Esophagus (tissue), 2 donors: ENCODE measurements around the gene HOXD11. TPM values are rescaled to one million over a fixed set of nuclear protein-coding genes. Genes with fewer than 3 reads are reported as not detected.
A peak's percentile ranks its signal among the peaks of the same experiment; 100 is the strongest.

Experiments used
- H3K27ac ChIP-seq, 2 donors: one replicate each; pipeline ENCODE4 v1.5.1; 2013; ENCODE audit warnings: low read depth in 2 of 2, mild to moderate bottlenecking in 2 of 2, inconsistent platforms in 1 of 2, low read length in 1 of 2, moderate library complexity in 1 of 2
- H3K27me3 ChIP-seq, 2 donors: one replicate each; pipeline ENCODE4 v1.6.1; 2013; ENCODE audit warnings: low read length in 2 of 2, control low read depth in 1 of 2, mild to moderate bottlenecking in 1 of 2; ENCODE audit not compliant: insufficient read depth in 2 of 2, control insufficient read depth in 1 of 2
- H3K36me3 ChIP-seq, 2 donors: one replicate each; pipeline ENCODE4 v1.6.1; 2013; ENCODE audit warnings: low read length in 1 of 2; ENCODE audit not compliant: control insufficient read depth in 2 of 2, insufficient read depth in 2 of 2
- H3K4me1 ChIP-seq, 2 donors: one replicate each; pipeline ENCODE4 v1.6.1; 2013; ENCODE audit warnings: low read length in 1 of 2; ENCODE audit not compliant: control insufficient read depth in 2 of 2, insufficient read depth in 2 of 2
- H3K4me3 ChIP-seq, 2 donors: one replicate each; pipeline ENCODE4 v1.5.1; 2013; ENCODE audit warnings: low read length in 2 of 2, mild to moderate bottlenecking in 2 of 2, low read depth in 1 of 2, moderate library complexity in 1 of 2
- H3K9me3 ChIP-seq, 2 donors: one replicate each; pipeline ENCODE4 v1.6.1; 2013; ENCODE audit warnings: mild to moderate bottlenecking in 2 of 2, low read depth in 1 of 2, low read length in 1 of 2, moderate library complexity in 1 of 2; ENCODE audit not compliant: control insufficient read depth in 2 of 2, insufficient read depth in 1 of 2
- WGBS, 2 donors: extraction: QIAGEN DNeasy Blood & Tissue Kit; methylation state at CpG; one replicate each; pipeline ENCODE4 v1.1.7; 2013; 5-methylcytosine and 5-hydroxymethylcytosine counted together
- polyA plus RNA-seq, 2 donors: library from polyadenylated mRNA; stranded (reverse); fragments of 200-250 nt; gene quantifications; one replicate each; pipeline ENCODE4 v1.2.3, GENCODE V29; 2013
- donor health status: healthy with polysubstance abuse.
- donor health status: Bipolar disorder and iron deficiency.

Gene HOXD11
- polyA plus RNA-seq, 2 donors, result 0.08 TPM; not detected in 1

DNA sequence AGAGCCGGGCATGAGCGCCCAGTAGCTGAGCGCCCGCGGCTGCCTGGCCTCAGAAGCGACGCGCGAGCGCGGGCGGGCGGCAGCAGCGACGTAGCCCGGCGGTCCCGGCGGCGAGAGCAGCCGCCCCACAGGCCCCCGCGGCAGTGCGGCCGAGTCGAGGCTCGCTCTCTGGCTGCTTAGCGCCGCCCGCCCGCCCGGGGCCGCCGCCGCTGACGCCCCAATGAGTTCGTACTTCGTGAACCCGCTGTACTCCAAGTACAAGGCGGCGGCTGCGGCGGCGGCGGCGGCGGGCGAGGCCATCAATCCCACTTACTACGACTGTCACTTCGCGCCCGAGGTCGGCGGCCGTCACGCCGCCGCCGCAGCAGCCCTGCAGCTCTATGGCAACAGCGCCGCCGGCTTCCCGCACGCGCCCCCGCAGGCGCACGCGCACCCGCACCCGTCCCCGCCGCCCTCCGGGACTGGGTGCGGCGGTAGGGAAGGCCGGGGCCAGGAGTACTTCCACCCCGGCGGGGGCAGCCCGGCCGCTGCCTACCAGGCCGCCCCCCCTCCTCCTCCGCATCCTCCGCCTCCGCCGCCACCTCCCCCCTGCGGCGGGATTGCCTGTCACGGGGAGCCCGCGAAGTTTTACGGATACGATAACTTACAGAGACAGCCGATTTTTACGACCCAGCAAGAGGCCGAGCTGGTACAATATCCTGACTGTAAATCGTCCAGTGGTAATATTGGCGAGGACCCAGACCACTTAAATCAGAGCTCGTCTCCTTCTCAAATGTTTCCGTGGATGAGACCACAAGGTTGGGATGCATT lies 23.3 kb downstream of the HOXD11 start:
- Histone ChIP-seq H3K36me3 (no peaks in the 10 kb centered on the region), H3K27ac (peak overlapping the region; percentile 37 to 51), H3K9me3 (peaks cover 0 to 4% of the 10 kb centered on the region in 2 donors), H3K27me3 (peaks cover 6 to 52% of the 10 kb centered on the region in 2 donors), H3K4me1 (peaks cover 6% of the 10 kb centered on the region in 2 donors), H3K4me3 (peak overlapping the region; percentile 44 to 60)
- WGBS, 2 donors, result 4 to 5% methylated on average over 56 to 100 of the region's 100 CpGs

DNA sequence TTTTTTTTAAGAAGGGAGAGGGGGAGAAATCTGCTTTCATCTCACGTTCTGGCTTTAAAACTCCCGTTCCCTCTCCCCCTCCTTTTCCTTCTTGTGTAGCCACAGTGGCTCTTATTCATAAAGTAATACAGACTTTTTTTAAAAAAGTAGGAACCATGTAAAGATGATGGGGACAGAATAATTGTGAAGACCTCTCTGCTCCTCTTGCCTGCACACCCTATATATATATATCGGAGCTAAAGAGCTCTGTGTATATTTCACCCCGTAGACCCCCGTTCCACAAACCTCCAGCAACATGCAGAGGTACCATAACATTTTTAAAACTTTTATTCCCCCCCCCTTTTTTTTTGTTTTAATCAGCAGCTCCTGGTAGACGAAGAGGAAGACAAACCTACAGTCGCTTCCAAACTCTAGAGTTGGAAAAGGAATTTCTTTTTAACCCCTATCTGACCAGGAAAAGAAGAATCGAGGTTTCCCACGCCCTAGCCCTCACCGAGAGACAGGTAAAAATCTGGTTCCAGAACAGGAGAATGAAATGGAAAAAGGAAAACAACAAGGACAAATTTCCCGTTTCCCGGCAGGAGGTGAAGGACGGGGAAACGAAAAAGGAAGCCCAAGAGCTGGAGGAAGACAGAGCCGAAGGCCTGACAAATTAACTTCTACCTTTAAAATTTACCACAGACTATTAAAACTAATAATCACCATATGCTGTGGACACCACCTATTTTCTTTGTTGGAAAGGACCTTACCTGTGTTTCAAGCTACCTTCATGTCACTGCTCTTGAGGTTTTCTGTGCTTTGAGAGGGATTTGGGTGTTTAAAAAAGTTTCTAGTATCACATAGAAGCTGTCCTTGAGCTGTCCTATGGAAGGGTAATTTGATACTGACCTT lies 24.1 kb downstream of the HOXD11 start:
- Histone ChIP-seq H3K4me3 (peak overlapping the region; percentile 44 to 60), H3K27ac (peak overlapping the region in 1 of 2 donors; percentile 51), H3K27me3 (peaks cover 6 to 48% of the 10 kb centered on the region in 2 donors), H3K36me3 (no peaks in the 10 kb centered on the region), H3K9me3 (peaks cover 0 to 5% of the 10 kb centered on the region in 2 donors), H3K4me1 (peaks cover 6% of the 10 kb centered on the region in 2 donors)
- 20% methylated on average over 15 of the region's 15 CpGs for WGBS, 2 donors

DNA sequence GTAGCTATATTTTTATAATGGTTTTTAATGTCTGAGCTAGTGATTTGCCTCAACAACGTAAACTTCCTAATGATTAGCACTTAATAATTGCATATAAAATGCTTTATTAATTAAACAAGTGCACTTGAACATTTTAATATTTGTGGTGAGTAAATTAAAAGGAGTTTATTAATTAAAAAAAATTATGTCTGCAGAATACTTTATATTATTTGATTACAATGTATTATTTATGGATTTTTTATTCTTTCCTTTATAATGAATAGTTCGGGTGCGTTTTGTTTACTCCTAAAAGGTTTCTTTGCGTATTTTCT lies 24.7 kb downstream of the HOXD11 start:
- Histone ChIP-seq H3K36me3 (no peaks in the 10 kb centered on the region), H3K4me3 (no peak overlapping the region), H3K27me3 (peaks cover 4 to 53% of the 10 kb centered on the region in 2 donors), H3K9me3 (peaks cover 0 to 5% of the 10 kb centered on the region in 2 donors), H3K27ac (no peak overlapping the region), H3K4me1 (peaks cover 6 to 11% of the 10 kb centered on the region in 2 donors)
- WGBS, 2 donors, result 25 to 26% methylated on average over 4 of the region's 4 CpGs

DNA sequence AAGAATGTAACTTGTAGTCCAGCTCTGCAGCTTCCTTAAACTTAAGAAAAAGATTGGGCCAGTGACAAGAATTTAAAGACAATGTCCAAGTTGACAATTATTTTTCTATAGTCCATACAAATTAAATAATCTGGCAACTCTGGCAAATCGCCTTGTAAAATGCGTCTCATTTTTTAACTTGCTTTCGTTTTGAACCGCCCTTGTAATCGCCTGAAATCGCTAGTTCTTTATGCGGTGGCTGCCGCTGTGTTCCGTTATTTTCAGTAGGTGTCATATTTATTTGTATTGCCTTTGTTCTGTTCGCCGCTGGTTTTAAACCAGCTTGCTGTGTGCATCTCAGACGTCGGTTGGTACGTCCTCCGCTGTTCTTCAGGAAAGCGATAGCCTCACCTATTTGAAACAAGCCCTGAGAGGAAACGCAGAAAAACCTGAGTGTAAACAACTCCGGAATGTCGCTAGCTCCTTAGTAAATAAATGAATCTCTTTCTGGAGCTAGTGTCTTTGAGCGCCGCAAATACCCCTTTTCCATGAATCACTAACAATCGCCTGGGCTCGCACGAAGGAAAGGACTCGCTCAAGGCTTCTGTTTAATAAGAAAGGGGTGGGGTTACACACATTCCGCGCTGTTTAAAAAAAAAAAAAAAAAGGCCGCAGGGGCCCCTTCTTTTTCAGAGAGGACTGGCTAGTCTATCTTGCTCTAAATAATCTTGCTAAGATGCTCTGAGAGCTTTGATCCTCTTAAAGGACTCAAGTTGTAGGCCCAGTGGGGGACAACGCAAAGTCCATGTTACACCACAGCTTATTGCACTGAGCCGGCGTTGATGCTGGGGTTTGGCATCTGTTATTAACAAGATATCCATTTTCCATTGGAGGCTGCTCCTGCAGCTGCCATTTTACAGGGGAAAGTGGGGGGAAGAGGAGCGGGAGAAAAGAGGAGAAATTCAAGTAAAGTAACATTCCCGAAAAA lies 25.4 kb downstream of the HOXD11 start:
- Histone ChIP-seq H3K27ac (no peak overlapping the region), H3K9me3 (peaks cover 0 to 5% of the 10 kb centered on the region in 2 donors), H3K36me3 (no peaks in the 10 kb centered on the region), H3K4me3 (peak overlapping the region in 1 of 2 donors; percentile 35), H3K27me3 (peaks cover 4 to 56% of the 10 kb centered on the region in 2 donors), H3K4me1 (peaks cover 6 to 12% of the 10 kb centered on the region in 2 donors)
- 14 to 17% methylated on average over 33 of the region's 33 CpGs for WGBS, 2 donors

DNA sequence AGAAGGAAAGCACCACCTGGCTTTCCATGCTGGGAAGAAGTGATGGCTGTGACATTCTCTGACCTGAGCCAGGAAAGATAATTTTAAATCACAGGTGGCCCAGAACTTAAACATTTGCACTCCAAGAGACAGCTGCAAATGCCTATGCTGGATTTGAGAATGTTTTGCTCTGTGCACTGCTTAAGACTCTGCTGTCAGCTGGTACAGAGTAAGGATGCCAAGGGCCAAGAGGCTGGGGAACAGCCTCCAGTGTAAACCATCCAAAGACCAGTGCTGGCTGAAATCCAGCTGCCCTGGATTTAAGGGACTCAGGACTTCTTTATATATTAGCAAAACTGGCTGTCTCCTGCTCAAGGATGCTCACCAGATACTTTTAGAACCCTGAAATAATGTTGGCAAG lies 26.3 kb downstream of the HOXD11 start:
- peaks cover 6 to 12% of the 10 kb centered on the region in 2 donors for H3K4me1 ChIP-seq
- no peak overlapping the region for H3K27ac ChIP-seq
- no peak overlapping the region for H3K4me3 ChIP-seq
- peaks cover 4 to 60% of the 10 kb centered on the region in 2 donors for H3K27me3 ChIP-seq
- H3K9me3 ChIP-seq, result peaks cover 0 to 2% of the 10 kb centered on the region in 2 donors
- no peaks in the 10 kb centered on the region for H3K36me3 ChIP-seq

DNA sequence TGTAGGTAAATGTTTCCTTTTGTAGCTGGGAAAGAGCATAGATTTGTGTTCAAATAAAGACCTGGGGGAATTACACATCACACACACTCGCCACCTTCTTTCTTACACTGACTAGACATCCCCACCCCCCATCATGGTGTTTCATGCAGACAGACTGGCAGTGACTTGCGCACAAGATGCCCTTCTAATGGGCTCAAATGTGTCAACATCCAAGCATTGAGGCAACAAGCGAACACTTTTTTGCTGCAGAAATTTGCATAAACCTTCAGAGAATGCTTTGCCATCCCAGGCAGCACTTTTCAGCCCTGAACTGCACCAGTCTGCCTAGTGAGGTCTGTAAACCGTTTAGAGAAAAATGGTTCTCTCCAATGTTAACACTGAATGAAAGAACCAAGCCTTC lies 27.0 kb downstream of the HOXD11 start:
- Histone ChIP-seq H3K4me3 (no peak overlapping the region), H3K4me1 (peaks cover 6 to 12% of the 10 kb centered on the region in 2 donors), H3K27me3 (peaks cover 4 to 59% of the 10 kb centered on the region in 2 donors), H3K27ac (no peak overlapping the region), H3K36me3 (no peaks in the 10 kb centered on the region), H3K9me3 (peaks cover 0 to 2% of the 10 kb centered on the region in 2 donors)
- 35% methylated on average over 4 of the region's 4 CpGs for WGBS, 2 donors

DNA sequence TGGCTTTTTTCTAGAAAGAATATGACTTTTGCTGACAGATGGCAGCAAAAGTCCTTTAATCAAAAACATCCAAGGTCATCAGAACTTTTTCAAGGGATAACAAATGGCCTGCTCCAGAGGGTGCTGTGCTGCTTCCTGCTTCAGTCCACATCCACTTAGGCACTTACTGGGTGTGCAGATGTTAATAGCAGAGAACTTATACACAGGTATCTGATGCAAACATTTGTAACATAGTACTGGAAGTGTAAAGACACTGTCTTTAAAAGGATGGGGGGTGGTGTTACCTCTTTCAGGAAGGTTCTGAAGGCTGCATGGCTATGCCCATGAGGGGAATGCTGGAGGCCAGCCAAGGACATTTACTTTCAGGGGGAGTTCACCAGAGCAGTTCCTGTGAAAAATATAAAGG lies 28.0 kb downstream of the HOXD11 start:
- H3K27ac ChIP-seq, result no peak overlapping the region
- H3K27me3 ChIP-seq, result peaks cover 4 to 54% of the 10 kb centered on the region in 2 donors
- peaks cover 2 to 9% of the 10 kb centered on the region in 2 donors for H3K4me1 ChIP-seq

DNA sequence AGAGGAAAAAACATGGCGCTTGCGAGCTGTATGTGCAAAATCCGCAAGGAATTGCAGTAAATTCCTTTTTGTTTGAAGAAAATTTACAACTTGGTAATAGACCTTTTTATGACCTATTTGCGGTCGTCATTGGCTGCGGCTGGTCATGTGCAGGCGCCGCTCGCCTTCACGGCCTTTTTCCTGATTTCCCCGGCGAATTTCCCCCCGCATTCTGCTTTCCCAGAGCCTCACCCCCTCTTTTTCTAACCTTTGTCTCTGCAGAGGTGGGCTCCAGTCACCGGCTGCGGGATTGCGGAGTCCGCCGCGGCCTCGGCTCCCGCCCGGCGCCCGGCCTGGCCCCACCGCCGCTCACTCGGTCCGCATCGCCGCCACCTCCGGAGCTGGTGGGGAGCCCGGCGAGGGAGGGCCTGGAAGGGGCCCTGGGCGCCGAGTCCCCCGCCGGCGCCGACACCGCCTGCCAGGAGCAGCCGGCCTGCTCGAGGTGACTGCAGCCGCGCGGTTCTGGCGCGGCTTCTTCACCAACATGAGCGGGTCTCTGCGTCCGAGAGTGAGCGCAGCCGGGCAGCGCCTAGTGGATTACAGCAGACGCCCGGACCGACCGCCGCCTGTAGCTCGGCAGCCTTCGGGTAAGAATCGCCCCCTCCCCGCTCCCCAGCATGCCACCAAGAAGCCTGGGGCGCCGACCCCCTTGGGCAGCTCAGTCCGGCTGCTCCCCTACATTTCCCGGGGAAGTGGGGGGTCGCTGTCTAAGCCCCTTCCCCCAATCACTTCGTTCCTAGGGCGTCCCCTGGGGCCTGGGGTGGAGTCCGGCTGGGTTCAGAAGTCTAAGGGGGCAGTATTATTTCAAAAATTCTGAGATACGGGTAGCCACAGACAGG lies 29.5 kb downstream of the HOXD11 start:
- H3K4me3 ChIP-seq, result peak overlapping the region; percentile 28 to 48
- H3K9me3 ChIP-seq, result peaks cover 0 to 2% of the 10 kb centered on the region in 2 donors
- no peaks in the 10 kb centered on the region for H3K36me3 ChIP-seq
- peak overlapping the region; percentile 11 to 49 for H3K27ac ChIP-seq
- 4 to 7% methylated on average over 69 to 71 of the region's 71 CpGs for WGBS, 2 donors
- H3K27me3 ChIP-seq, result peaks cover 0 to 42% of the 10 kb centered on the region in 2 donors
- H3K4me1 ChIP-seq, result peaks cover 4 to 6% of the 10 kb centered on the region in 2 donors

More for the DNA sequence above, 28.0 kb downstream of the HOXD11 start:
- no peaks in the 10 kb centered on the region for H3K36me3 ChIP-seq
- H3K4me3 ChIP-seq, result no peak overlapping the region
- peaks cover 0 to 2% of the 10 kb centered on the region in 2 donors for H3K9me3 ChIP-seq
